Measurements from ENCODE around the gene REM2.

GRCh38 chr14:22850944-22851764 is 31.9 kb upstream of the REM2 start:
- TF ChIP-seq EZH2 (IDR thresholded peaks at IDR 0.05; ENCODE audit: borderline replicate concordance, low read length): no peak
- no peak for TF ChIP-seq CTCF (conservative IDR thresholded peaks at IDR 0.05 in 1 of 2, IDR thresholded peaks at IDR 0.05 in 1 of 2; ENCODE audit: extremely low read depth in 1 of 2, insufficient read depth in 1 of 2, low read depth in 1 of 2, low read length in 2 of 2)

All from mammary epithelial cell (primary cell).